HepG2 (cell line): ENCODE data around the gene PPP1R18. TPM values are rescaled to one million over a fixed set of nuclear protein-coding genes. Genes with fewer than 3 reads are reported as not detected.
A peak's percentile ranks its signal among the peaks of the same experiment; 100 is the strongest.

Experiments
- ARNT ChIP-seq: fragments of 450-650 bp; IDR thresholded peaks from 2 replicates; pipeline ENCODE4 v1.6.1; 2017
- ATF5 ChIP-seq: sonication (generic); formaldehyde crosslinking; IDR thresholded peaks from 2 replicates; pipeline ENCODE4 v1.4.0; 2020; ENCODE audit warnings: mild to moderate bottlenecking, low read depth, missing genetic modification reagents
- CENPX ChIP-seq: sonication (generic); formaldehyde crosslinking; IDR thresholded peaks from 2 replicates; pipeline ENCODE4 v1.9.0; 2021; ENCODE audit warnings: mild to moderate bottlenecking, missing genetic modification reagents, moderate library complexity
- CREBL2 ChIP-seq: sonication (generic); formaldehyde crosslinking; IDR thresholded peaks from 2 replicates; pipeline ENCODE4 v1.8.1; 2023; ENCODE audit warnings: missing genetic modification reagents, mild to moderate bottlenecking, borderline replicate concordance
- GATAD1 ChIP-seq: IDR thresholded peaks from 2 replicates; pipeline ENCODE4 v1.6.1; 2016; ENCODE audit warnings: missing genetic modification reagents, missing compliant biosample characterization
- MATR3 ChIP-seq: sonication (generic); formaldehyde crosslinking; IDR thresholded peaks from 2 replicates; pipeline ENCODE4 v1.4.0; 2020; ENCODE audit warnings: missing genetic modification reagents
- MIER2 ChIP-seq: IDR thresholded peaks from 2 replicates; pipeline ENCODE4 v1.6.1; 2016; ENCODE audit warnings: missing biosample characterization, missing genetic modification reagents
- ZBTB33 ChIP-seq: sonication (generic); formaldehyde crosslinking; IDR thresholded peaks from 2 replicates; pipeline ENCODE4 v1.4.0; 2020; ENCODE audit warnings: missing genetic modification reagents
- ZC3H13 ChIP-seq: sonication (generic); formaldehyde crosslinking; IDR thresholded peaks from 2 replicates; pipeline ENCODE4 v1.8.1; 2023; ENCODE audit warnings: mild to moderate bottlenecking, missing genetic modification reagents, moderate library complexity
- ZMAT3 ChIP-seq: sonication (generic); formaldehyde crosslinking; conservative IDR thresholded peaks from 2 replicates; pipeline ENCODE4 v1.7.0; 2021; ENCODE audit warnings: missing genetic modification reagents
- ZNF331 ChIP-seq: sonication (generic); formaldehyde crosslinking; IDR thresholded peaks from 2 replicates; pipeline ENCODE4 v1.4.0; 2020; ENCODE audit warnings: missing genetic modification reagents
- ZNF484 ChIP-seq: sonication (generic); formaldehyde crosslinking; IDR thresholded peaks from 2 replicates; pipeline ENCODE4 v1.5.1; 2020; ENCODE audit warnings: mild to moderate bottlenecking, low read depth, missing genetic modification reagents, borderline replicate concordance
- ZNF569 ChIP-seq: sonication (generic); formaldehyde crosslinking; IDR thresholded peaks from 2 replicates; pipeline ENCODE4 v1.5.0; 2020; ENCODE audit warnings: mild to moderate bottlenecking, missing genetic modification reagents, moderate library complexity, borderline replicate concordance
- ZNF710 ChIP-seq: sonication (generic); formaldehyde crosslinking; IDR thresholded peaks from 2 replicates; pipeline ENCODE4 v1.5.0; 2020; ENCODE audit warnings: mild to moderate bottlenecking, missing genetic modification reagents, borderline replicate concordance
- polyA plus RNA-seq, 8 experiments: library from polyadenylated mRNA; depleted of rRNA in 3 of 8; stranded (reverse) in 7 of 8; unstranded in 1 of 8; fragments of >200 nt; fragmentation: Illumina TruSeq in 4 of 8; extraction: Trizol in 4 of 8; gene quantifications; 2 replicates each; pipeline versions ENCODE4 v1.2.1 to v1.2.3, GENCODE V29; 2011 to 2016; ENCODE audit warnings: low read depth in 4 of 8, missing spikeins in 1 of 8, mixed read lengths in 1 of 8; ENCODE audit not compliant: insufficient read depth in 1 of 8
- total RNA-seq, 5 experiments: library from RNA; depleted of rRNA; stranded (reverse); fragments of >200 nt; fragmentation: Illumina TruSeq; extraction: Trizol; gene quantifications; 2 replicates each; pipeline ENCODE4 v1.2.3, GENCODE V29; 2016; ENCODE audit warnings: low read depth in 1 of 5
- TF ChIP-seq, protein P1 (sequence below): IDR thresholded peaks from 2 replicates; pipeline ENCODE4 v1.4.0; 2020; ENCODE audit warnings: mild to moderate bottlenecking, missing genetic modification reagents
- TF ChIP-seq, protein P2 (sequence below): sonication (generic); formaldehyde crosslinking; IDR thresholded peaks from 2 replicates; pipeline ENCODE4 v1.5.0; 2020; ENCODE audit warnings: mild to moderate bottlenecking, missing genetic modification reagents

Gene PPP1R18
- total and polyA plus RNA-seq, 2 of the 13 experiments (the other 11 are each of a cell fraction or from before 2014, with no cell fraction given) = 4.9 to 9.2 TPM

DNA sequence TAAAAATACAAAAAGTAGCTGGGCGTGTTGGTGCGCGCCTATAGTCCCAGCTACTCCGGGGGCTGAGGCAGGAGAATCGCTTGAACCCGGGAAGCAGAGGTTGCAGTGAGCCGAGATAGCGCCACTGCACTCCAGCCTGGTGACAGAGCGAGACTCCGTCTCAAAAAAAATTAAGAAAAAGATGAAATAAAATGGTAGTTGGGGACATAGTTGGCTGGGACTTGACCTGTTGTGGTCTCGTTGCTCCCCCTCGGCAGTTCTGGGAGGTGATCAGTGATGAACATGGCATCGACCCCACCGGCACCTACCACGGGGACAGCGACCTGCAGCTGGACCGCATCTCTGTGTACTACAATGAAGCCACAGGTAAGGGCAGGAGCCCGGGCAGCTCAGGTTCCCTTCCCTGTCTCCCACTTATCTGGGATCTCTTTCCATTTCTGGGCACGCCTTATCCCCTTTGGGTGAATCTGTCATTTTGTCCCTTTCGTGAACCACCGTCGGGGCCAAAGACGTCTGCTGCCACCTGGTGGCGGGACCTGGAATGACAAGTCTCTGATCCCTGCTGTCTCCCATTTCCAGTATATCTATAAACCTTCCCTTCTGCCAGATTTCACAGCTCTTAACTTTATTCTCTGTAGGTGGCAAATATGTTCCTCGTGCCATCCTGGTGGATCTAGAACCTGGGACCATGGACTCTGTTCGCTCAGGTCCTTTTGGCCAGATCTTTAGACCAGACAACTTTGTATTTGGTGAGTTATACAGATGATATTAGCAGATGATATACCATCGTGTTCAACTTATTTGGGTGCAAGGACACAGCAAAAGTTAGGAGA lies 36.1 kb upstream of the PPP1R18 start (continued):
- TF ChIP-seq CENPX (CRISPR knock-in tag) (no peak), ZNF569 (CRISPR knock-in tag) (no peak), ZBTB33 (CRISPR knock-in tag) (no peak), ZNF331 (no peak; the same call in 1 of the 2 replicates), MIER2 (CRISPR knock-in tag) (no peak), ARNT (no peak), ZNF484 (CRISPR knock-in tag) (no peak), ZMAT3 (peak; percentile 41; the same call in 1 of the 2 replicates), ZNF710 (peak; percentile 61; the same call in 1 of the 2 replicates), ATF5 (CRISPR knock-in tag) (no peak), ZC3H13 (CRISPR knock-in tag) (no peak), CREBL2 (no peak), MATR3 (CRISPR knock-in tag) (no peak), GATAD1 (0 out of 2 replicates have a peak, but pooled peaks have one; percentile 42)
- TF ChIP-seq, protein P1, sequence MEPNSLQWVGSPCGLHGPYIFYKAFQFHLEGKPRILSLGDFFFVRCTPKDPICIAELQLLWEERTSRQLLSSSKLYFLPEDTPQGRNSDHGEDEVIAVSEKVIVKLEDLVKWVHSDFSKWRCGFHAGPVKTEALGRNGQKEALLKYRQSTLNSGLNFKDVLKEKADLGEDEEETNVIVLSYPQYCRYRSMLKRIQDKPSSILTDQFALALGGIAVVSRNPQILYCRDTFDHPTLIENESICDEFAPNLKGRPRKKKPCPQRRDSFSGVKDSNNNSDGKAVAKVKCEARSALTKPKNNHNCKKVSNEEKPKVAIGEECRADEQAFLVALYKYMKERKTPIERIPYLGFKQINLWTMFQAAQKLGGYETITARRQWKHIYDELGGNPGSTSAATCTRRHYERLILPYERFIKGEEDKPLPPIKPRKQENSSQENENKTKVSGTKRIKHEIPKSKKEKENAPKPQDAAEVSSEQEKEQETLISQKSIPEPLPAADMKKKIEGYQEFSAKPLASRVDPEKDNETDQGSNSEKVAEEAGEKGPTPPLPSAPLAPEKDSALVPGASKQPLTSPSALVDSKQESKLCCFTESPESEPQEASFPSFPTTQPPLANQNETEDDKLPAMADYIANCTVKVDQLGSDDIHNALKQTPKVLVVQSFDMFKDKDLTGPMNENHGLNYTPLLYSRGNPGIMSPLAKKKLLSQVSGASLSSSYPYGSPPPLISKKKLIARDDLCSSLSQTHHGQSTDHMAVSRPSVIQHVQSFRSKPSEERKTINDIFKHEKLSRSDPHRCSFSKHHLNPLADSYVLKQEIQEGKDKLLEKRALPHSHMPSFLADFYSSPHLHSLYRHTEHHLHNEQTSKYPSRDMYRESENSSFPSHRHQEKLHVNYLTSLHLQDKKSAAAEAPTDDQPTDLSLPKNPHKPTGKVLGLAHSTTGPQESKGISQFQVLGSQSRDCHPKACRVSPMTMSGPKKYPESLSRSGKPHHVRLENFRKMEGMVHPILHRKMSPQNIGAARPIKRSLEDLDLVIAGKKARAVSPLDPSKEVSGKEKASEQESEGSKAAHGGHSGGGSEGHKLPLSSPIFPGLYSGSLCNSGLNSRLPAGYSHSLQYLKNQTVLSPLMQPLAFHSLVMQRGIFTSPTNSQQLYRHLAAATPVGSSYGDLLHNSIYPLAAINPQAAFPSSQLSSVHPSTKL (CRISPR knock-in tag) = peak; percentile 23; the same call in 1 of the 2 replicates
- TF ChIP-seq, protein P2, sequence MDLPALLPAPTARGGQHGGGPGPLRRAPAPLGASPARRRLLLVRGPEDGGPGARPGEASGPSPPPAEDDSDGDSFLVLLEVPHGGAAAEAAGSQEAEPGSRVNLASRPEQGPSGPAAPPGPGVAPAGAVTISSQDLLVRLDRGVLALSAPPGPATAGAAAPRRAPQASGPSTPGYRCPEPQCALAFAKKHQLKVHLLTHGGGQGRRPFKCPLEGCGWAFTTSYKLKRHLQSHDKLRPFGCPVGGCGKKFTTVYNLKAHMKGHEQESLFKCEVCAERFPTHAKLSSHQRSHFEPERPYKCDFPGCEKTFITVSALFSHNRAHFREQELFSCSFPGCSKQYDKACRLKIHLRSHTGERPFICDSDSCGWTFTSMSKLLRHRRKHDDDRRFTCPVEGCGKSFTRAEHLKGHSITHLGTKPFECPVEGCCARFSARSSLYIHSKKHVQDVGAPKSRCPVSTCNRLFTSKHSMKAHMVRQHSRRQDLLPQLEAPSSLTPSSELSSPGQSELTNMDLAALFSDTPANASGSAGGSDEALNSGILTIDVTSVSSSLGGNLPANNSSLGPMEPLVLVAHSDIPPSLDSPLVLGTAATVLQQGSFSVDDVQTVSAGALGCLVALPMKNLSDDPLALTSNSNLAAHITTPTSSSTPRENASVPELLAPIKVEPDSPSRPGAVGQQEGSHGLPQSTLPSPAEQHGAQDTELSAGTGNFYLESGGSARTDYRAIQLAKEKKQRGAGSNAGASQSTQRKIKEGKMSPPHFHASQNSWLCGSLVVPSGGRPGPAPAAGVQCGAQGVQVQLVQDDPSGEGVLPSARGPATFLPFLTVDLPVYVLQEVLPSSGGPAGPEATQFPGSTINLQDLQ (CRISPR knock-in tag) = no peak
